ENCODE results near the gene PPP1R12B.
A peak's percentile ranks its signal among the peaks of the same experiment; 100 is the strongest.

The PPP1R12B gene

GRCh38 chr1:202315576-202316168 is 32.8 kb upstream of the PPP1R12B start:
- Histone ChIP-seq H3K27ac (ENCODE audit: poor library complexity, severe bottlenecking) (no peak overlapping the region), H3K36me3 (ENCODE audit: low read depth) (no peaks in the 10 kb centered on the region), H3K4me1 (ENCODE audit: insufficient read depth, poor library complexity, severe bottlenecking) (no peaks in the 10 kb centered on the region), H3K27me3 (ENCODE audit: insufficient read depth, poor library complexity, severe bottlenecking) (no peaks in the 10 kb centered on the region), H3K4me3 (ENCODE audit: severe bottlenecking) (no peak overlapping the region), H3K9me3 (ENCODE audit: severe bottlenecking) (no peaks in the 10 kb centered on the region)
- TF ChIP-seq CTCF (IDR thresholded peaks at IDR 0.05; ENCODE audit: poor library complexity, severe bottlenecking), result peak; percentile 97
- ATAC-seq (ENCODE audit: low read depth) (peak; percentile 86), DNase-seq (ENCODE audit: low spot score) (peak; percentile 69)

DNA sequence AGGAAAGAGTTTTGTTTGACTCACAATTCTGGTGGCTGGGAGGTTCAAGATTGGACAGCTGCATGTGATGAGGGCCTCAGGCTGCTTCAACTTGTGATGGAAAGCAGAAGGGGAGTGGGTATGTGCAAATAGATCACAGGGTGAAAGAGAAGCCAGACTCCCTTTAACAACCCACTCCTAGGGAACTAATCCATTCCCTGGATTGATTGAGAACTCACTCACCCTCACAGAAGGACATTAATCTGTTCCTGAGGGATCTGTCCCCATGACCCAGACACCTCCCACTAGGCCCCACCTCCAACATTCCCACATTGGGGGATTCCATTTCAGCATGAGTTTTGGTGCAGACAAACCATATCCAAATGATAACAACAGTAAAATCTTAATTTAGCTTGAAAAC is 32.3 kb upstream of the PPP1R12B start:
- TF ChIP-seq CTCF (IDR thresholded peaks at IDR 0.05; ENCODE audit: poor library complexity, severe bottlenecking), result no peak
- ATAC-seq (ENCODE audit: low read depth), result no peak
- Histone ChIP-seq H3K27ac (ENCODE audit: poor library complexity, severe bottlenecking) (no peak overlapping the region), H3K27me3 (ENCODE audit: insufficient read depth, poor library complexity, severe bottlenecking) (no peaks in the 10 kb centered on the region), H3K9me3 (ENCODE audit: severe bottlenecking) (no peaks in the 10 kb centered on the region), H3K4me3 (ENCODE audit: severe bottlenecking) (no peak overlapping the region), H3K4me1 (ENCODE audit: insufficient read depth, poor library complexity, severe bottlenecking) (no peaks in the 10 kb centered on the region), H3K36me3 (ENCODE audit: low read depth) (no peaks in the 10 kb centered on the region)
- DNase-seq (ENCODE audit: low spot score), result no peak

GRCh38 chr1:202317941-202318925 is 30.3 kb upstream of the PPP1R12B start:
- Histone ChIP-seq H3K27me3 (ENCODE audit: insufficient read depth, poor library complexity, severe bottlenecking) (no peaks in the 10 kb centered on the region), H3K9me3 (ENCODE audit: severe bottlenecking) (no peaks in the 10 kb centered on the region), H3K36me3 (ENCODE audit: low read depth) (no peaks in the 10 kb centered on the region), H3K4me3 (ENCODE audit: severe bottlenecking) (no peak overlapping the region), H3K27ac (ENCODE audit: poor library complexity, severe bottlenecking) (no peak overlapping the region), H3K4me1 (ENCODE audit: insufficient read depth, poor library complexity, severe bottlenecking) (no peaks in the 10 kb centered on the region)
- DNase-seq (ENCODE audit: low spot score) (peak; percentile 47), ATAC-seq (ENCODE audit: low read depth) (no peak)
- no peak for TF ChIP-seq CTCF (IDR thresholded peaks at IDR 0.05; ENCODE audit: poor library complexity, severe bottlenecking)

DNA sequence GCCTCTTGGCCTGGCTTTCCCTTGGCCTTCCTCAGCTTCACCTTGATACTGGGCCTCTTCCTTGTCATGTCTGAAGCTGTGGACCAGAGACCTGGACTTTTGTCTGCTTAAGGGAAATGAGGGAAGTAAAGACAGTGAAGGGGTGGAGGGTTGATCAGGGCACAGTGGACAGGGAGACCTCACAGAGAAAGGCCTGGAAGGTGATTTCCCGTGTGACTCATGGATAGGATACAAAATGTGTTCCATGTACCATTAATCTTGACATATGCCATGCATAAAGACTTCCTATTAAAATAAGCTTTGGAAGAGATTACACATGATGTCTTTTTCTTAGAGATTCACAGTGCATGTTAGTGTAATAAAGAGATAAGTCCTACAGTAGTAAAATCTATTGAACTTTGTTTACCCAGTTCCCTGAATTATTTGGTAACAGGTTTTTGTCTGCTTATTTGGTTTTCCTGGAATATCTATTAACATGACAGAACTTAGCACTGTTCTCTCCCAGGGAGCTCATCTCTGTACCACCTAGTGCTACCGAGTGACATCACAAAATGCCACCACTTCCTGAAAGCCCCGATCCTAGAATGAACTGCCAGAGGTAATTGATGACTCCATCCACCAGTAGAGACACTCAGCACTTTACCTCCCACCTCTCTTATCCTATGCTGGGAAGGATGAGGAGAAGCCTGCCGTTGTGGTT is 29.0 kb upstream of the PPP1R12B start:
- H3K36me3 ChIP-seq (ENCODE audit: low read depth), result no peaks in the 10 kb centered on the region
- ATAC-seq (ENCODE audit: low read depth), result no peak
- no peaks in the 10 kb centered on the region for H3K4me1 ChIP-seq (ENCODE audit: insufficient read depth, poor library complexity, severe bottlenecking)
- no peaks in the 10 kb centered on the region for H3K27me3 ChIP-seq (ENCODE audit: insufficient read depth, poor library complexity, severe bottlenecking)
- DNase-seq (ENCODE audit: low spot score), result peak; percentile 9
- no peak overlapping the region for H3K4me3 ChIP-seq (ENCODE audit: severe bottlenecking)
- no peak overlapping the region for H3K27ac ChIP-seq (ENCODE audit: poor library complexity, severe bottlenecking)
- H3K9me3 ChIP-seq (ENCODE audit: severe bottlenecking), result no peaks in the 10 kb centered on the region
- TF ChIP-seq CTCF (IDR thresholded peaks at IDR 0.05; ENCODE audit: poor library complexity, severe bottlenecking), result no peak

Measured in RWPE2 (cell line).